Right lobe of liver (tissue), 4 donors: Measurements from ENCODE around the gene CD2BP2.

Experiments used
- CTCF ChIP-seq, 4 donors: fragments of 200-600 bp in 3 of 4; fragments of 450-650 bp in 1 of 4; IDR thresholded peaks; one replicate each; pipeline versions ENCODE4 v1.5.1 to v1.8.0; 2016 to 2022; ENCODE audit warnings: antibody characterized with exemption in 4 of 4, mild to moderate bottlenecking in 2 of 4
- POLR2A ChIP-seq: fragments of 450-650 bp; IDR thresholded peaks from one replicate; pipeline ENCODE4 v1.6.1; 2017; ENCODE audit warnings: antibody characterized with exemption, mild to moderate bottlenecking
- donor health status: DM: no; HTN: no; CAD: no.
- donor health status: DM: no; HTN: no; CAD: no.
- donor health status: DM: no; HTN: yes; CAD: no.

- TF ChIP-seq POLR2A (no peak), CTCF (IDR thresholded peaks at IDR 0.05) (no peak)
These were observed 41.0 kb upstream of the CD2BP2 start for GRCh38 chr16:30395992-30396585.
